ENCODE results near the gene FIBIN.

DNA sequence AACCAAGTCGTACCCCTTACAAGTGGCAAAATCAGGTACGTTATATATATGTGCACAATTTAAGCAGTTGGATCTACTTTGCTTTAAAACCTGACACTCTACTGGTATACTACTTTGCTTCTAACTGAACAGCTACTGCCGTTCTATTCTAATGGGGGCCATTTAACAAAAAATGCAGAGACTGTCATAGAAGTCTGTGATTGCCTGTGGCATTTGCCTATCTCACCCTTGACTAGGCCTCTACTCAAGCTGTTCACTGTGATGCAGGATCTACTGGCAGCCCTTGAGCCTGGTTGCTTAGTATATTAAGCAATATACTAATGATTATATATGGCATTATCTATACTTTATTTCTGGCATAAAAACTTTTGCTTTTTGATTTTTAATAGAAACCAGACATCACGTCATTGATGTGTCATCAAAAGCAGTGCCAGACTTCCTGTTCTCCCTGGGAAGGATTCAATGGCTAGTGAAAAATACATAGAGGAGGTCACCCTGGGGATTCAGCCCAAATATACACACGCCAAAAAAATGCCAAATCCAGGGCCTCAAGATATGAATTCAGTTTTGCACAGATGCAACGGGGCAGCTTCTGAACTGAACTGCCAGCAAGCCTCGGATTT is 40.0 kb upstream of the FIBIN start:
- no peak for TF ChIP-seq POLR2A (IDR thresholded peaks at IDR 0.05)
- TF ChIP-seq, protein P1, sequence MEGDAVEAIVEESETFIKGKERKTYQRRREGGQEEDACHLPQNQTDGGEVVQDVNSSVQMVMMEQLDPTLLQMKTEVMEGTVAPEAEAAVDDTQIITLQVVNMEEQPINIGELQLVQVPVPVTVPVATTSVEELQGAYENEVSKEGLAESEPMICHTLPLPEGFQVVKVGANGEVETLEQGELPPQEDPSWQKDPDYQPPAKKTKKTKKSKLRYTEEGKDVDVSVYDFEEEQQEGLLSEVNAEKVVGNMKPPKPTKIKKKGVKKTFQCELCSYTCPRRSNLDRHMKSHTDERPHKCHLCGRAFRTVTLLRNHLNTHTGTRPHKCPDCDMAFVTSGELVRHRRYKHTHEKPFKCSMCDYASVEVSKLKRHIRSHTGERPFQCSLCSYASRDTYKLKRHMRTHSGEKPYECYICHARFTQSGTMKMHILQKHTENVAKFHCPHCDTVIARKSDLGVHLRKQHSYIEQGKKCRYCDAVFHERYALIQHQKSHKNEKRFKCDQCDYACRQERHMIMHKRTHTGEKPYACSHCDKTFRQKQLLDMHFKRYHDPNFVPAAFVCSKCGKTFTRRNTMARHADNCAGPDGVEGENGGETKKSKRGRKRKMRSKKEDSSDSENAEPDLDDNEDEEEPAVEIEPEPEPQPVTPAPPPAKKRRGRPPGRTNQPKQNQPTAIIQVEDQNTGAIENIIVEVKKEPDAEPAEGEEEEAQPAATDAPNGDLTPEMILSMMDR (IDR thresholded peaks at IDR 0.05) = no peak

Measured in esophagus squamous epithelium (tissue), 4 donors.